Measurements from ENCODE around the gene IPP.
"Not testable (repeated sequence)": the region's sequence is repeated elsewhere in the genome, so short reads cannot be mapped to it uniquely, and the experiment has no call there.

IPP gene

GRCh38 chr1:45755697-45756096 is 5.2 kb upstream of the IPP start:
- TF ChIP-seq CTCF (IDR thresholded peaks at IDR 0.05; ENCODE audit: borderline replicate concordance, insufficient read depth, low read depth, low read length) = no peak

GRCh38 chr1:45753248-45754037 is 3.0 kb upstream of the IPP start:
- no peak for TF ChIP-seq CTCF (IDR thresholded peaks at IDR 0.05; ENCODE audit: borderline replicate concordance, insufficient read depth, low read depth, low read length)
- no peak overlapping the region for H3K4me3 ChIP-seq (ENCODE audit: low read depth, low read length)

More at GRCh38 chr1:45755697-45756096, 5.2 kb upstream of the IPP start:
- H3K4me3 ChIP-seq (ENCODE audit: low read depth, low read length) = no peak overlapping the region

- H3K4me3 ChIP-seq (ENCODE audit: low read depth, low read length) = no peak overlapping the region
- no peak for TF ChIP-seq CTCF (IDR thresholded peaks at IDR 0.05; ENCODE audit: borderline replicate concordance, insufficient read depth, low read depth, low read length)
These were observed 2.1 kb upstream of the IPP start for GRCh38 chr1:45752441-45753052.

GRCh38 chr1:45752014-45752413 is 1.6 kb upstream of the IPP start:
- TF ChIP-seq CTCF (IDR thresholded peaks at IDR 0.05; ENCODE audit: borderline replicate concordance, insufficient read depth, low read depth, low read length) = no peak
- H3K4me3 ChIP-seq (ENCODE audit: low read depth, low read length) = no peak overlapping the region

GRCh38 chr1:45751039-45751838 is 786 bp upstream of the IPP start:
- peak overlapping the region; percentile 69 for H3K4me3 ChIP-seq (ENCODE audit: low read depth, low read length)

- no peak overlapping the region for H3K4me3 ChIP-seq (ENCODE audit: low read depth, low read length)
- TF ChIP-seq CTCF (IDR thresholded peaks at IDR 0.05; ENCODE audit: borderline replicate concordance, insufficient read depth, low read depth, low read length) = no peak
These were observed 3.5 kb downstream of the IPP start for GRCh38 chr1:45746922-45747321.

GRCh38 chr1:45739641-45740156 is 10.8 kb downstream of the IPP start:
- not testable (repeated sequence) for H3K4me3 ChIP-seq (ENCODE audit: low read depth, low read length)

All from GM12875 (cell line).